D341Med (cell line): ENCODE results near the gene PIK3AP1.
"Not testable (repeated sequence)": the region's sequence is repeated elsewhere in the genome, so short reads cannot be mapped to it uniquely, and the experiment has no call there.

Source experiments
- DNase-seq: peaks from one replicate; pipeline ENCODE4 v3.0.0; 2012; ENCODE audit warnings: low spot score

Gene PIK3AP1

GRCh38 chr10:96719850-96720421 lies 378 bp downstream of the PIK3AP1 start:
- DNase-seq: no peak

GRCh38 chr10:96719200-96719599 lies 1.1 kb downstream of the PIK3AP1 start:
- DNase-seq: no peak

GRCh38 chr10:96718304-96718990 lies 1.9 kb downstream of the PIK3AP1 start:
- DNase-seq: no peak

GRCh38 chr10:96716390-96716789 lies 3.9 kb downstream of the PIK3AP1 start:
- no peak for DNase-seq

- no peak for DNase-seq
Measured at GRCh38 chr10:96714746-96715255, 5.5 kb downstream of the PIK3AP1 start.

GRCh38 chr10:96714031-96714590 lies 6.2 kb downstream of the PIK3AP1 start:
- DNase-seq: no peak

GRCh38 chr10:96712662-96713271 lies 7.5 kb downstream of the PIK3AP1 start:
- DNase-seq: no peak

- no peak for DNase-seq
Measured at GRCh38 chr10:96711048-96711728, 9.1 kb downstream of the PIK3AP1 start.

GRCh38 chr10:96709525-96709924 lies 10.8 kb downstream of the PIK3AP1 start:
- no peak for DNase-seq

GRCh38 chr10:96708996-96709395 lies 11.3 kb downstream of the PIK3AP1 start:
- no peak for DNase-seq

- no peak for DNase-seq
Measured at GRCh38 chr10:96708456-96708855, 11.9 kb downstream of the PIK3AP1 start.

- no peak for DNase-seq
Measured at GRCh38 chr10:96706331-96706853, 13.9 kb downstream of the PIK3AP1 start.

GRCh38 chr10:96705134-96705533 lies 15.2 kb downstream of the PIK3AP1 start:
- no peak for DNase-seq

GRCh38 chr10:96704563-96704962 lies 15.8 kb downstream of the PIK3AP1 start:
- DNase-seq: no peak

GRCh38 chr10:96703358-96703757 lies 17.0 kb downstream of the PIK3AP1 start:
- DNase-seq: no peak

GRCh38 chr10:96701265-96701664 lies 19.0 kb downstream of the PIK3AP1 start:
- DNase-seq: no peak

GRCh38 chr10:96700374-96701099 lies 19.8 kb downstream of the PIK3AP1 start:
- no peak for DNase-seq

- DNase-seq: no peak
Measured at GRCh38 chr10:96699613-96700012, 20.7 kb downstream of the PIK3AP1 start.

- not testable (repeated sequence) for DNase-seq
Measured at GRCh38 chr10:96698305-96698704, 22.0 kb downstream of the PIK3AP1 start.

GRCh38 chr10:96697438-96697837 lies 22.9 kb downstream of the PIK3AP1 start:
- DNase-seq: no peak

- no peak for DNase-seq
Measured at GRCh38 chr10:96696845-96697425, 23.4 kb downstream of the PIK3AP1 start.
